Measurements from ENCODE around the gene ANKRD63. TPM values are rescaled to one million over a fixed set of nuclear protein-coding genes. Genes with fewer than 3 reads are reported as not detected.

Gene ANKRD63
- total RNA-seq, 4 donors from 2014 or later, result not detected

- H3K27ac ChIP-seq (replicated peaks in 1 of 4), result no peak overlapping the region
- TF ChIP-seq CTCF (IDR thresholded peaks at IDR 0.05), result no peak
- TF ChIP-seq EP300 (IDR thresholded peaks at IDR 0.05), result no peak
- no peak for TF ChIP-seq POLR2AphosphoS5 (IDR thresholded peaks at IDR 0.05)
- TF ChIP-seq POLR2A (IDR thresholded peaks at IDR 0.05; ENCODE audit: low read depth), result no peak
- WGBS, result 93% methylated on average over 3 of the region's 3 CpGs
- peaks cover 17 to 20% (median 19%) of the 10 kb centered on the region in 4 donors for H3K4me1 ChIP-seq
- H3K4me3 ChIP-seq, result no peak overlapping the region
- H3K9me3 ChIP-seq, result no peaks in the 10 kb centered on the region
- DNase-seq (ENCODE audit: extremely low spot score), result no peak
- peaks cover 0 to 29% (median 4%) of the 10 kb centered on the region in 4 donors for H3K27me3 ChIP-seq
- H3K36me3 ChIP-seq, result no peaks in the 10 kb centered on the region
- intact Hi-C loops (cut with DNase I), result no loop called here
These were observed 28.4 kb downstream of the ANKRD63 start for GRCh38 chr15:40254452-40254851.

- Histone ChIP-seq H3K4me3 (peak overlapping the region; percentile 62 to 73 (median 62)), H3K4me1 (peaks cover 17 to 20% (median 19%) of the 10 kb centered on the region in 4 donors), H3K27me3 (peaks cover 0 to 20% (median 4%) of the 10 kb centered on the region in 4 donors), H3K36me3 (no peaks in the 10 kb centered on the region), H3K27ac (replicated peaks in 1 of 4) (no peak overlapping the region), H3K9me3 (no peaks in the 10 kb centered on the region)
- WGBS, result 53% methylated on average over 21 of the region's 28 CpGs
- no peak for DNase-seq (ENCODE audit: extremely low spot score)
- intact Hi-C loops (cut with DNase I), result no loop called here
- TF ChIP-seq POLR2A (IDR thresholded peaks at IDR 0.05; ENCODE audit: low read depth) (no peak), POLR2AphosphoS5 (IDR thresholded peaks at IDR 0.05) (no peak), CTCF (IDR thresholded peaks at IDR 0.05) (no peak), EP300 (IDR thresholded peaks at IDR 0.05) (no peak)
These were observed 29.6 kb downstream of the ANKRD63 start for GRCh38 chr15:40253167-40253790.

GRCh38 chr15:40252438-40253166 is 30.3 kb downstream of the ANKRD63 start:
- peak in 1 of 3 experiments; percentile 2 for TF ChIP-seq CTCF (IDR thresholded peaks at IDR 0.05)
- no peak for TF ChIP-seq EP300 (IDR thresholded peaks at IDR 0.05)
- Histone ChIP-seq H3K4me3 (peak overlapping the region; percentile 62 to 73 (median 62)), H3K36me3 (no peaks in the 10 kb centered on the region), H3K27ac (replicated peaks in 1 of 4) (no peak overlapping the region), H3K4me1 (peaks cover 17 to 20% (median 19%) of the 10 kb centered on the region in 4 donors), H3K27me3 (peaks cover 0 to 20% (median 4%) of the 10 kb centered on the region in 4 donors), H3K9me3 (no peaks in the 10 kb centered on the region)
- intact Hi-C loops (cut with DNase I), result no loop called here
- DNase-seq (ENCODE audit: extremely low spot score), result no peak
- 4% methylated on average over 25 of the region's 82 CpGs for WGBS

GRCh38 chr15:40252141-40252437 is 30.8 kb downstream of the ANKRD63 start:
- TF ChIP-seq EP300 (IDR thresholded peaks at IDR 0.05) (no peak), POLR2A (IDR thresholded peaks at IDR 0.05; ENCODE audit: low read depth) (no peak), CTCF (IDR thresholded peaks at IDR 0.05) (no peak), POLR2AphosphoS5 (IDR thresholded peaks at IDR 0.05) (no peak)
- Histone ChIP-seq H3K9me3 (no peaks in the 10 kb centered on the region), H3K4me3 (peak overlapping the region; percentile 62 to 73 (median 62)), H3K36me3 (no peaks in the 10 kb centered on the region), H3K27me3 (peaks cover 0 to 20% (median 4%) of the 10 kb centered on the region in 4 donors), H3K4me1 (peaks cover 17 to 20% (median 19%) of the 10 kb centered on the region in 4 donors), H3K27ac (replicated peaks in 1 of 4) (no peak overlapping the region)
- WGBS, result 59% methylated on average over 10 of the region's 27 CpGs
- no peak for DNase-seq (ENCODE audit: extremely low spot score)
- intact Hi-C loops (cut with DNase I), result no loop called here

All from esophagus muscularis mucosa (tissue), 4 donors.